Parathyroid adenoma (tissue), 2 donors: ENCODE measurements around the gene NFYC.
A peak's percentile ranks its signal among the peaks of the same experiment; 100 is the strongest.

Source experiments
- H2AFZ ChIP-seq: fragments of 300-600 bp; sonication (generic); one replicate; pipeline ENCODE4 v1.7.0; 2017; ENCODE audit warnings: antibody characterized with exemption, mild to moderate bottlenecking
- H3K27ac ChIP-seq: fragments of 300-600 bp; sonication (generic); one replicate; pipeline ENCODE4 v1.7.0; 2017
- H3K27me3 ChIP-seq: fragments of 300-600 bp; sonication (generic); one replicate; pipeline ENCODE4 v1.7.0; 2017; ENCODE audit warnings: low read length; ENCODE audit not compliant: control insufficient read depth, insufficient read depth
- H3K36me3 ChIP-seq: fragments of 300-600 bp; sonication (generic); one replicate; pipeline ENCODE4 v1.7.0; 2017; ENCODE audit warnings: low read length; ENCODE audit not compliant: control insufficient read depth, insufficient read depth
- H3K4me1 ChIP-seq: fragments of 300-600 bp; sonication (generic); one replicate; pipeline ENCODE4 v1.7.0; 2017; ENCODE audit warnings: control low read depth
- H3K4me2 ChIP-seq: fragments of 300-600 bp; sonication (generic); one replicate; pipeline ENCODE4 v1.7.0; 2017; ENCODE audit warnings: low read length
- H3K4me3 ChIP-seq: fragments of 300-600 bp; sonication (generic); one replicate; pipeline ENCODE4 v1.7.0; 2017; ENCODE audit warnings: low read depth, low read length
- H3K79me2 ChIP-seq: fragments of 300-600 bp; sonication (generic); one replicate; pipeline ENCODE4 v1.7.0; 2017; ENCODE audit warnings: control low read depth
- H3K9ac ChIP-seq: fragments of 300-600 bp; sonication (generic); one replicate; pipeline ENCODE4 v1.7.0; 2017; ENCODE audit warnings: mild to moderate bottlenecking
- H3K9me3 ChIP-seq: fragments of 300-600 bp; sonication (generic); one replicate; pipeline ENCODE4 v1.7.0; 2017; ENCODE audit warnings: low read length; ENCODE audit not compliant: control insufficient read depth
- CTCF ChIP-seq: fragments of 300-600 bp; sonication (generic); IDR thresholded peaks from one replicate; pipeline ENCODE4 v1.7.0; 2017; ENCODE audit warnings: antibody characterized with exemption, mild to moderate bottlenecking
- donor health status: primary hyperparathyroidism.

NFYC gene

GRCh38 chr1:40691538-40692428 is at the start of gene NFYC:
Gene NFYC, plus strand, starts transcription at chr1:40691704. Its CDS starts 47,140 bp downstream, at chr1:40738844.
- TF ChIP-seq CTCF = no peak
- Histone ChIP-seq H3K27ac (peak within 1 kb of the TSS; percentile 99), H2AFZ (peak within 1 kb of the TSS; percentile 86), H3K4me2 (peak within 1 kb of the TSS; percentile 85), H3K4me3 (peak within 1 kb of the TSS; percentile 95), H3K36me3 (no peaks in the 10 kb centered on the region), H3K9ac (peak within 1 kb of the TSS; percentile 96), H3K27me3 (no peaks in the 10 kb centered on the region), H3K79me2 (peaks cover 25% of the 10 kb centered on the region), H3K9me3 (no peaks in the 10 kb centered on the region), H3K4me1 (peaks cover 14% of the 10 kb centered on the region)

DNA sequence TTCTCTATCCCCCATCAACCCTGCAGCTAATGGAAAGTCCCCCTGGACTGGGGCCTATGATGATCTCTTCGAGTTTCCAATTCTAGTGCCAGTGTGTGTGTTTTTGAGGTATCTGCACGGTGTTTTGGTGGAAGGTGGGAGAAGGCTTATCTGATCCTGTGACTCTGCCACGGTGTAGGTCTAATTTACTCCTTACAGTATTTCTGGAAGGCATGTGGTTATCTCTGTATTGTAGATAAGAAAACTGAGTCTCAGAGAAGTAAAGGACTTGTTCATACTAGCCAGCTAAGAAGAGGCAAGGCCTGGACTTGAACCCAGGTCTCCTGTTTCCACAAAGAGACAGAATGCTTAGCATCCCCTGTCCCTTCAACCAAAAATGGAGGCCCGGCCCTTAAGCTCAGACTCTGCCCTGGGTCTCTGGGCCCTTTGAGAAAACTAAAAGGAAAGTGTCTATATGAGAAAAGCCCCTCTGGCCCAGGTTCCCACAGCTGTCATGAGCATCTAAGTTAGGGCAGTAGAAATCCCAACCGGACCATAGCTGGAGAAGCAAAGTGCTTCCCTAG is 46.3 kb upstream of the NFYC start:
- Histone ChIP-seq H3K4me1 (no peaks in the 10 kb centered on the region), H3K27me3 (no peaks in the 10 kb centered on the region), H3K9ac (no peak overlapping the region), H3K9me3 (no peaks in the 10 kb centered on the region), H3K36me3 (no peaks in the 10 kb centered on the region), H3K79me2 (no peaks in the 10 kb centered on the region), H3K4me2 (no peak overlapping the region), H3K4me3 (no peak overlapping the region), H3K27ac (no peak overlapping the region), H2AFZ (no peak overlapping the region)
- no peak for TF ChIP-seq CTCF

DNA sequence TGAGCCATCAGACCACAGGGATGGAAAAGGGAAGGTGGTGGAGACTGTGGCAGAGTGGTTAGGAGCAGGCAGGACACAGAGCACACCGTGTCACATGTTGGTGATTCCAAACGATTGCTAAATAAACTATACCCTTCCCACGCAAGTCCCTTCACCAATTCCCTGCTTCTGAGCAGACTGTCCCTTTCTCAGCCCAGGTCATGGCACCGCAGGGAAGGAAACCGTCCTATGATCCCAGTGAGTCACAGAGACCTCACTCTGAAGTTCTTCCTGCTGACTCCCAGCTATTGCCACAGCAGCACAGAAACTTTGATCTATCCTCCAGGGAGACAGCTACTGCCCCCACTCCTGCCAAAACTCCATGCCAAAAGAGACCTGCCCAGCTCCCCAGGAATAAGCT is 45.2 kb upstream of the NFYC start:
- H3K4me2 ChIP-seq = no peak overlapping the region
- no peaks in the 10 kb centered on the region for H3K27me3 ChIP-seq
- no peaks in the 10 kb centered on the region for H3K9me3 ChIP-seq
- no peak overlapping the region for H3K4me3 ChIP-seq
- H3K27ac ChIP-seq = no peak overlapping the region
- no peak for TF ChIP-seq CTCF
- no peak overlapping the region for H3K9ac ChIP-seq
- H2AFZ ChIP-seq = no peak overlapping the region
- H3K4me1 ChIP-seq = no peaks in the 10 kb centered on the region
- H3K36me3 ChIP-seq = no peaks in the 10 kb centered on the region
- H3K79me2 ChIP-seq = no peaks in the 10 kb centered on the region

- no peak overlapping the region for H3K9ac ChIP-seq
- H3K9me3 ChIP-seq = no peaks in the 10 kb centered on the region
- no peaks in the 10 kb centered on the region for H3K27me3 ChIP-seq
- no peaks in the 10 kb centered on the region for H3K36me3 ChIP-seq
- no peak overlapping the region for H3K4me3 ChIP-seq
- H3K79me2 ChIP-seq = no peaks in the 10 kb centered on the region
- no peaks in the 10 kb centered on the region for H3K4me1 ChIP-seq
- H2AFZ ChIP-seq = no peak overlapping the region
- no peak overlapping the region for H3K4me2 ChIP-seq
- no peak for TF ChIP-seq CTCF
- no peak overlapping the region for H3K27ac ChIP-seq
Observed at GRCh38 chr1:40648200-40648599, 43.3 kb upstream of the NFYC start.
